HepG2 (cell line): Measurements from ENCODE around the gene CENPE. TPM values are rescaled to one million over a fixed set of nuclear protein-coding genes. Genes with fewer than 3 reads are reported as not detected.
A peak's percentile ranks its signal among the peaks of the same experiment; 100 is the strongest.

Experiments
- ATAC-seq: fragments of 200-7000 bp; cut with Tn5 transposase; 3 replicates; pipeline ENCODE4 v1.9.1; 2020; ENCODE audit warnings: mild to moderate bottlenecking, moderate library complexity
- BruUV-seq: library from RNA; stranded (reverse); fragments of 400-500 nt; replicated peaks from 2 replicates; lab custom pipeline; 2021; lab: Mats Ljungman, UMichigan
- CTCF ChIA-PET: fragments of 300-600 bp; formaldehyde crosslinking; extraction: SDS; loops from one replicate; lab custom pipeline; 2021; ENCODE audit warnings: low total read pairs, inconsistent platforms, low intra/inter-chr PET ratio; lab: Yijun Ruan, JAX
- POLR2A ChIA-PET: fragments of 350-600 bp; sonication (Branson Sonifier 250); formaldehyde crosslinking; loops from one replicate; lab custom pipeline; 2020; ENCODE audit warnings: antibody characterized with exemption, inconsistent platforms; lab: Yijun Ruan, JAX
- DNase-seq: peaks from one replicate; pipeline ENCODE4 v3.0.0-alpha.2; 2015; ENCODE audit warnings: low spot score
- FAIRE-seq: peaks from 3 replicates; lab custom pipeline; 2011; peaks lifted over from hg19 to GRCh38; lab: Jason Lieb, UNC
- H2AFZ ChIP-seq: one replicate; pipeline ENCODE4 v1.6.1; 2011; ENCODE audit warnings: low read length, inconsistent platforms
- H3K27ac ChIP-seq: fragments of 300-600 bp; 3 replicates; pipeline ENCODE4 v1.8.0; 2011; ENCODE audit warnings: mixed run types, mild to moderate bottlenecking, mixed read lengths, low read length, inconsistent platforms; ENCODE audit not compliant: insufficient read depth; ENCODE audit errors: extremely low read length
- H3K27me3 ChIP-seq, 2 experiments: fragments of 200-600 bp in 1 of 2; 2 replicates in 1 of 2; 3 replicates in 1 of 2; pipeline versions ENCODE4 v1.6.0 to v1.8.0; 2011; ENCODE audit warnings: low read length in 2 of 2, mild to moderate bottlenecking in 2 of 2, moderate library complexity in 2 of 2, inconsistent platforms in 1 of 2; ENCODE audit not compliant: insufficient read depth in 2 of 2, control insufficient read depth in 1 of 2
- H3K36me3 ChIP-seq, 2 experiments: fragments of 200-600 bp in 1 of 2; replicated peaks in 1 of 2; 2 replicates in 1 of 2; 3 replicates in 1 of 2; pipeline versions ENCODE4 v1.5.1 to v1.8.0; 2011; ENCODE audit warnings: low read length in 2 of 2, inconsistent platforms in 1 of 2; ENCODE audit not compliant: insufficient read depth in 2 of 2, control insufficient read depth in 1 of 2
- H3K4me1 ChIP-seq: 2 replicates; pipeline ENCODE4 v1.5.1; 2012; ENCODE audit warnings: low read length, inconsistent platforms; ENCODE audit not compliant: insufficient read depth
- H3K4me2 ChIP-seq: 2 replicates; pipeline ENCODE4 v1.6.0; 2011; ENCODE audit warnings: low read depth, low read length, inconsistent platforms
- H3K4me3 ChIP-seq, 3 experiments: fragments of 200-600 bp in 1 of 3; sonication (generic), shearing (Covaris generic) in 1 of 3; replicated peaks in 1 of 3; 2 replicates each; pipeline ENCODE4 v1.5.1; 2011 to 2016; ENCODE audit warnings: low read length in 3 of 3, inconsistent platforms in 2 of 3, low read depth in 2 of 3, mild to moderate bottlenecking in 2 of 3, control low read depth in 1 of 3, mixed read lengths in 1 of 3; ENCODE audit not compliant: insufficient read depth in 1 of 3
- H3K79me2 ChIP-seq: one replicate; pipeline ENCODE4 v1.6.1; 2011; ENCODE audit warnings: low read length, inconsistent platforms; ENCODE audit not compliant: insufficient read depth
- H3K9ac ChIP-seq: 2 replicates; pipeline ENCODE4 v1.6.0; 2011; ENCODE audit warnings: mild to moderate bottlenecking, low read depth, low read length, inconsistent platforms; ENCODE audit not compliant: insufficient read depth
- H3K9me3 ChIP-seq: 2 replicates; pipeline ENCODE4 v1.5.1; 2012; ENCODE audit warnings: mild to moderate bottlenecking, low read length
- H4K20me1 ChIP-seq: 2 replicates; pipeline ENCODE4 v1.6.0; 2011; ENCODE audit warnings: inconsistent platforms, mild to moderate bottlenecking, low read length, moderate library complexity; ENCODE audit not compliant: insufficient read depth
- ATF4 ChIP-seq, 2 experiments: fragments of 450-650 bp in 1 of 2; sonication (generic) in 1 of 2; formaldehyde crosslinking; IDR thresholded peaks; 2 replicates each; pipeline versions ENCODE4 v1.5.0 to v1.8.0; 2020 to 2022; ENCODE audit warnings: mild to moderate bottlenecking in 1 of 2, missing genetic modification reagents in 1 of 2
- HDAC1 ChIP-seq: sonication (generic); formaldehyde crosslinking; IDR thresholded peaks from 2 replicates; pipeline ENCODE4 v1.5.1; 2020; ENCODE audit warnings: mild to moderate bottlenecking, missing genetic modification reagents
- TIGD3 ChIP-seq: sonication (generic); formaldehyde crosslinking; IDR thresholded peaks from 2 replicates; pipeline ENCODE4 v1.5.1; 2020; ENCODE audit warnings: mild to moderate bottlenecking, missing genetic modification reagents, borderline replicate concordance
- YEATS4 ChIP-seq: sonication (generic); formaldehyde crosslinking; IDR thresholded peaks from 2 replicates; pipeline ENCODE4 v1.4.0; 2020; ENCODE audit warnings: missing genetic modification reagents, borderline replicate concordance
- ZNF431 ChIP-seq: sonication (generic); formaldehyde crosslinking; IDR thresholded peaks from 2 replicates; pipeline ENCODE4 v1.9.0; 2022; ENCODE audit warnings: missing genetic modification reagents, low read depth, mild to moderate bottlenecking, borderline replicate concordance
- ZNF704 ChIP-seq: sonication (generic); formaldehyde crosslinking; IDR thresholded peaks from 2 replicates; pipeline ENCODE4 v1.8.1; 2023; ENCODE audit warnings: mild to moderate bottlenecking, inconsistent platforms, moderate library complexity, missing genetic modification reagents, borderline replicate concordance
- WGBS: methylation state at CpG from one replicate; pipeline ENCODE4 v1.1.6; 2017; ENCODE audit warnings: low lambda C conversion rate; 5-methylcytosine and 5-hydroxymethylcytosine counted together
- in situ Hi-C: cut with HindIII; loops from 2 replicates; pipeline ENCODE4 v1.10.0; 2017; ENCODE audit warnings: low pct_unique_long_range_greater_than_20kb; ENCODE audit not compliant: extremely low pct_ligation_motif_present
- intact Hi-C: fragments of 100-400 bp; cut with micrococcal nuclease; formaldehyde crosslinking; loops from one replicate; pipeline ENCODE4 v1.10.0; 2022; ENCODE audit not compliant: unreplicated experiment
- polyA plus RNA-seq, 8 experiments: library from polyadenylated mRNA; depleted of rRNA in 3 of 8; stranded (reverse) in 7 of 8; unstranded in 1 of 8; fragments of >200 nt; fragmentation: Illumina TruSeq in 4 of 8; extraction: Trizol in 4 of 8; gene quantifications; 2 replicates each; pipeline versions ENCODE4 v1.2.1 to v1.2.3, GENCODE V29; 2011 to 2016; ENCODE audit warnings: low read depth in 4 of 8, missing spikeins in 1 of 8, mixed read lengths in 1 of 8; ENCODE audit not compliant: insufficient read depth in 1 of 8
- total RNA-seq, 5 experiments: library from RNA; depleted of rRNA; stranded (reverse); fragments of >200 nt; fragmentation: Illumina TruSeq; extraction: Trizol; gene quantifications; 2 replicates each; pipeline ENCODE4 v1.2.3, GENCODE V29; 2016; ENCODE audit warnings: low read depth in 1 of 5

CENPE gene
- total and polyA plus RNA-seq, 2 of the 13 experiments (the other 11 are each of a cell fraction or from before 2014, with no cell fraction given) = 2.1 to 19.8 TPM

- no peak for TF ChIP-seq TIGD3
- TF ChIP-seq HDAC1 (CRISPR knock-in tag) = 0 out of 2 replicates have a peak, but pooled peaks have one; percentile 40
- no peak for TF ChIP-seq ZNF704 (CRISPR knock-in tag)
- no peak for TF ChIP-seq ZNF431 (CRISPR knock-in tag)
Observed at GRCh38 chr4:103099691-103100392, 98.3 kb downstream of the CENPE start, which contains the start of gene BDH2 (continued).

- H3K4me2 ChIP-seq = peak overlapping the region; percentile 79
- peak overlapping the region; percentile 66 for H3K9ac ChIP-seq
- no TSS peak for BruUV-seq
- in situ Hi-C loops (loop anchor here (5.0 to 10.0 kb wide), 2 partner anchors 477 to 664 kb away; no protein-coding TSS in a partner anchor), intact Hi-C loops (loop anchor here (2.0 to 5.0 kb wide), 5 partner anchors 52 to 1977 kb away; no protein-coding TSS in a partner anchor)
- H3K4me3 ChIP-seq = peak overlapping the region; percentile 52 to 70 (median 66)
- H3K4me1 ChIP-seq = peaks cover 50% of the 10 kb centered on the region
- no peaks in the 10 kb centered on the region for H3K79me2 ChIP-seq
- TF ChIP-seq ATF4 (CRISPR knock-in tag; IDR thresholded peaks at IDR 0.05) = no peak
- 0 out of 2 replicates have a peak, but pooled peaks have one; percentile 7 for TF ChIP-seq YEATS4 (CRISPR knock-in tag)
- H3K36me3 ChIP-seq = no peaks in the 10 kb centered on the region
- no peak overlapping the region for H3K27ac ChIP-seq
- H4K20me1 ChIP-seq = no peaks in the 10 kb centered on the region
- WGBS = 13% methylated on average over 4 of the region's 4 CpGs
- ATAC-seq = no peak
- FAIRE-seq = no peak
- DNase-seq = no peak
- ChIA-PET CTCF (no interaction called here), POLR2A (interaction anchor here (1.1 to 2.9 kb wide), 3 partner anchors 22 to 271 kb away, joined by 3 to 10 read pairs (median 10); partner anchors contain the start of genes SLC9B2 and UBE2D3)
- H3K9me3 ChIP-seq = no peaks in the 10 kb centered on the region
- peak overlapping the region; percentile 87 for H2AFZ ChIP-seq
- no peaks in the 10 kb centered on the region for H3K27me3 ChIP-seq
Observed at GRCh38 chr4:103098756-103099440, 99.2 kb downstream of the CENPE start.
